Astrocyte (in vitro differentiated cells and primary cell): ENCODE data around the gene RAD51B.

ENCODE experiments used
- CTCF ChIP-seq: IDR thresholded peaks from 2 replicates; pipeline ENCODE4 v1.5.1; 2011; ENCODE audit warnings: low read depth, mild to moderate bottlenecking, inconsistent platforms, low read length, moderate library complexity; ENCODE audit not compliant: insufficient read depth
- EZH2 ChIP-seq: IDR thresholded peaks from 2 replicates; pipeline ENCODE4 v1.6.1; 2012; ENCODE audit warnings: mild to moderate bottlenecking, low read length, inconsistent platforms; ENCODE audit not compliant: insufficient read depth

- TF ChIP-seq CTCF: no peak
- no peak for TF ChIP-seq EZH2
Observed at GRCh38 chr14:68690089-68690958, 870.7 kb downstream of the RAD51B start.
